CD4-positive, alpha-beta T cell treated with Interleukin-6 at 100 ng/mL for 8 hours (primary cell): ENCODE data around the gene DDX55.

ENCODE experiments used
- DNase-seq: peaks from one replicate; pipeline ENCODE4 v3.0.0-alpha.2; 2020; ENCODE audit warnings: mixed read lengths, low spot score

The DDX55 gene

GRCh38 chr12:123614110-123614509, 12.2 kb downstream of the DDX55 start:
- DNase-seq: no peak

DNA sequence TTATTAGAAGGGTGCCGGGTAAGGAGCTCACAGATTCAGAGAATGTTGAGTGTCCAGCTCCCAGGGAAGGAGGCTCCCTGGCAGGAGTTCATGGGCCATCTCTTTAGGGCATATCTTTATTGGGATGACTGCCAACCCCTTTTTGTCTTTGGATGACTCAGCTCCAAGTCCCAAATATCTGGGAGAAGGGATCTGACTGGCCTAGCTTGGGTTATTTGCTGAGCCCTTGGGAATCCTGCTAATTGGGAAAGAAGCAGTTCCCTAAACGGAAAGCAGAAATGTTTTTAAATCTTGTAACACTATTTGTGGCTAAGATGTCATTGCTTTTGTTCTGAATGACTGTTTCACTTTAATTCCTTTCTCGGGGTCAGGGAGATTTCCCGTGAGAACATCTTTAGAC, 12.6 kb downstream of the DDX55 start:
- no peak for DNase-seq

DNA sequence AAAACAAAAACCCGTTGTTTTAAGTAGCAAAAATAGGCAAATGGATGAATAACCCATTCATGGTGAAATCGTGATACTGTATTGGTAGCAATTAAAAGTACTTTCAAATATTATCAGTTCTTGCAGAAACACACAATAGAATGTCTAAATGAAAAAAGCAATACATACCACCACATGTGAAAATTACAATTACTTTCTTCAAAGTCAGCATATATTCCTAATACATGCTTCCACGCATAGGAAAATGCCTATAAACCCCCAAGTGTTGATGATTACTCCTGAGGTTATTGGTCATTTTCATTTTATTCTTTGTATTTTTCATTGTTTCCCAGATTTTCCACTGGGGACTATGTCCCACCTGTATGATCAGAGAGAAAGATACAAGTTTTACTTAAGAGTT, 15.2 kb downstream of the DDX55 start:
- DNase-seq: no peak

DNA sequence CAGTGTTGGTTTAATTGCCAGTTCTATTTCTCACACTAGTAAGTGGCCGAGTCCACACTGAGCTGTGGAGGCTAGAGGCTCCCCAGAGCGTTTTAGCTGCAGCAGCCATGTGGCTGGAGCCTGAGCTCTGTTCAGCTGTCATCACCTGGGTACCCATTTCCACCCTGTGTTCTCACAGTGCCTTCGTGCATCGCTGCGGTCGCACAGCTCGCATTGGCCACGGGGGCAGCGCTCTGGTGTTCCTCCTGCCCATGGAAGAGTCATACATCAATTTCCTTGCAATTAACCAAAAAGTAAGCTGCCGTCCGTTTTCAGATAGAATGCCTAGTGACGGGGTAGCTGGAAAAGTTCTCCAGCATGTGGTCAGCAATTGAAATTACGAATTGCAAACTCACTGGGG, 15.7 kb downstream of the DDX55 start:
- no peak for DNase-seq

GRCh38 chr12:123621101-123621500, 19.2 kb downstream of the DDX55 start:
- no peak for DNase-seq

- DNase-seq: no peak
Observed at GRCh38 chr12:123621619-123622530, 20.0 kb downstream of the DDX55 start.

GRCh38 chr12:123633379-123634141, 31.7 kb downstream of the DDX55 start, which contains the start of the genes EIF2B1 and GTF2H3:
Gene EIF2B1, minus strand, starts transcription at chr12:123633686. Its CDS starts 129 bp downstream, at chr12:123633557.
Gene GTF2H3, plus strand, starts transcription at chr12:123633829. Its CDS starts 31 bp downstream, at chr12:123633860.
- DNase-seq: peak; percentile 94

DNA sequence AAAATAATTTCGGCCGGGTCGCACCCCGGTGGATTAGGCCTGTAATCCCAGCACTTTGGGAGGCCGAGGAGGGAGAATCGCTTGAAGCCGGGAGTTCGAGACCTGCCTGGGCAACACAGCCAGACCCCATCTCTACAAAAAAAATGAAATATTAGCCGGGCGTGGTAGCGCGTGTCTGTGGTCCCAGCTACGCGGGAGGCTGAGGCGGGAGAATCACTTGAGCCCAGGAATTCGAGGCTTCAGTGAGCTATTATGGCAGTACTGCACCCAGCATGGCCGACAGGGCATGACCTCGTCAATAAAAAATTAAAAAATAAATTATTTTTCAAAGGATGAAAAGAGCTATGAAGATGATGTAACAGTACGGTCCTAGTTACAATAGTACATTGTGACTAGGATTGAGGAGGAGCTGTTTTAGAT, 32.3 kb downstream of the DDX55 start:
- no peak for DNase-seq

- no peak for DNase-seq
Observed at GRCh38 chr12:123643911-123644310, 42.0 kb downstream of the DDX55 start.

DNA sequence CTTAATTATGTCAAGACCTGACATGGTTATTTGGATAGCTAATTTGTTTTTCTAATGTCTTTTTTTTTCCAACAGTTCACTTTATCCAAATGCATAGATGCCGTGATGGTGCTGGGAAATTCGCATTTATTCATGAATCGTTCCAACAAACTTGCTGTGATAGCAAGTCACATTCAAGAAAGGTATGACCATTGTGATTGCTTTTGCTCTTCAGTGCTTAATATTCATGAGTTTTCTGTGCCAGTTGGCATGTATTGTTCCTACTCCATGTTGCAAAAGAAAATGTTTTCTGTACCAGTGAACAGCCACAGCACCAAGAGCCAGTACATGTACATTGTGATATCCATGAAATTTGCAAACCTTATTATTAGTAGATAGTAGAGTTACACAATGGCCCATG, 43.5 kb downstream of the DDX55 start:
- no peak for DNase-seq

DNA sequence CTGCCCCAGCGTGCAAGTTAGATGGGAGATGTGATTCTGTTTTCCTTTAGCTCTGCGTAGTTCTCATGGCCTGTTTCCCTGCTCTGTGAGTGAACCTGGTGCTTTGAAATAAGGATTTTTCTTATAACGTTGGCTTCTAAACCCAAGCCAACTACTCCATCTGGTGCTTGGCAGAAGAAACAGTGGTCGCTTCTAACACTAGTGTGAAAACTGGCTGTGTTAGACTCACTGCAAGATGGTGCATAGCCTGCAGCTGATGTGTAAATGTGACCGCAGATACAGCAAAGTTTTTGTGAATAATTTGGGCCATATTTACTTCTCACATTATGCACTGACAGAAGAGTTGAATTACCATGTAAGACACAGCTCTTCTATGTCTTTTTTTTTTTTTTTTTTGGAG, 44.0 kb downstream of the DDX55 start:
- no peak for DNase-seq

DNA sequence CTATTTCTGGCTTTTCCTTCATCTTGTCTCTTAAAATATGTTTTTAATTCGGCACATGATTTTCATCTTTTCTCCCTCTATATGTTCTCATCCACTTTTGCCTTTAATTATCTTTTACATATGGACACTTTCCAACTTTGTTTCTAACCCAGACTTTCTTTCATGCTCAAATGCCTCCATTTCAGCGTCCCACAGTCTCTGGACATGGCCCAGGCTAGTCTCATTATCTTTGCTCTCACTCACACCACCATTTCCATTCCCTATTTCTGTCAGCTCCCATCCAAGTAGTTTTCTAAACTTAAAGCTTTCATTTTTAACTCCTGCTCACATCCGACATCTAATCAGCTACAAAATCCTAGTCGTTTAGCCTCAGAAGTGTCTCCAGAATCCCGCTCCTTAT, 46.5 kb downstream of the DDX55 start:
- DNase-seq: no peak

- no peak for DNase-seq
Observed at GRCh38 chr12:123654129-123654701, 52.3 kb downstream of the DDX55 start.

DNA sequence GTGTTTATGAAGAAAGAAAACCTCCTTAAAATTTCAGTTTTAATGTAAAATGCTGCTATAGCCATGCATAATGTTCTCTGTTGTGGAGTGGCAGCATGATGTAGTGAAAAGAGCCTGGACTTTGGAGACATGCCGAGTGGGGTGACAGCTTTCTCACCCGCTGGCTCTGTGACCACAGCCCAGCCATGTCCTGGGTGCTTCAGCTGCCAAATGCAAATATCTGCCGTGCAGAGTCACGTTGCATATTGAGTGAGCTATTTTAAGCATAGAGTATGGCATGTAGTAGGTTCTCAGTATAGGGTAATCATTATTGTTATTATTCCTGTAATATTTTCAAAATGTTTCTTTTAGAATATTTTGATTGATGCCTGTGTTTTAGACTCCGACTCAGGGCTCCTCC, 53.5 kb downstream of the DDX55 start:
- no peak for DNase-seq

GRCh38 chr12:123656392-123656791, 54.5 kb downstream of the DDX55 start:
- DNase-seq: no peak

DNA sequence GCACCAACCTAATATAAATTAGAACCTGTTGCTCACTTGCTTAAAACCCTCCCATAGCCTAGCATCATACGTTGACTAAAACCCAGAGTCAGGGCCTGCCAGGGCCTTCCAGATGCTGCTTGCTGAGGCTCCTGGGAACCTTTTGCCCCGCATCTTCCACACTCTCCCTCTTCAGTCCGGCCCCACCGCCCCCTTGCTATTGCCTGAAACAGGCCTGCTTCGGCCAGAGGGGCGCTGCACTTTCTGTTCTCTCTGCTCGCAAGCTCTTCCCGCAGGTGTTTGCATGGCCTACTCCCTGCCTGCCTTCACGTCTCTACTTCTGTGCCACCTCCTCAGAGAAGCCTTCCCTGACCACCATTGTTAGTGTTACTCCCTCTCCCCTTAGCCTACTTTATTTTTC, 55.3 kb downstream of the DDX55 start:
- DNase-seq: no peak

DNA sequence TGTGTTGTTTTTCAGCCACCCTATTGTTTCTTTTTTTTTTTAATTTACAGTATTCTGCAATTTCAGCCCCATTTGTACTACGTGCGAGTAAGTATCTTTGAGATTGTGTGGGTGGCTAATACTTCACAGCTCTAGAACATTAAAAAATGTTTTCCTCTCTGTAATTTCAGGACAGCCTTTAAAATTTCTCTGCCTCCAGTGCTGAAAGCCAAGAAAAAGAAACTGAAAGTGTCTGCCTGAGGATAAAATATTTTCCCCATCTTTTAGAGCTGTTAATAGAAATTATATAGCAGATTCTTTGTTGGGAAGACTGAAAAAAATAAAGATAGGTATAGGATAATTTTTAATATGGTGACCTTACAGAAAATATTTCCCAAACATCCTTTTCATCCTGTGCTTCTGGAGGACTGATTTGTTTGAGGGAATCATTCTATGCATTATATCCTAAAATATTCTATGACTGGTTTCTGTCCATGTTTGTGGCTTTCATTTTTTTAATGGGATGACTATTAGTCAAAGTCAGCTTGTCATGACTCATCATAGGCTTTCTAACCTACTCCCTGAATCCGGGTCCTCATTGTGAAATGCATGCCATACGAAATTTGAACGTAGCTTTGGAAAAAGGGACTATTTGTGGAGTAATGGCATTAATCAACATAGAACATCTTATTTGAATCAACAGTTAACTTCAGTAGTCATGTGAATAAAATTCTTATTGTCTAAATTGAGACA, 58.3 kb downstream of the DDX55 start:
- no peak for DNase-seq

DNA sequence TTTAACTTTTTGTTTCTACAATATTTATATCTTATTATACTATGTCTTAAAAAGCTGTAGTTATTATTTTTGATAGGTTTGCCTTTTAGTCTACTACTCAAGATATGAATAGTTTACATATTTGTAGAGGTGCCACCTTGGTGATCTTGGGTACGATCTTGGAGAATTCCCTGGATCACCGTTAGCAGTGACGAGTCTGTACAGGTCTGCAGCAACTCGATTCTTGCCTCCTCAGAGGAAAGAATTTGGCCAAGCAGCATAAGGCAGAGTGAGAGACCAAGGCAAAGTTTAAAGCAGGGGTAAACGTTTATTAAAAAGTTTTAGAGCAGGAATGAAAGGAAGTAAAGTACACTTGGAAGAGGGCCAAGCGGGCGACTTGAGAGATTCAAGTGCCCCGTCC, 65.9 kb downstream of the DDX55 start:
- DNase-seq: no peak
